Thoracic aorta (tissue), 2 donors: Measurements from ENCODE around the gene OSBPL5. TPM values are rescaled to one million over a fixed set of nuclear protein-coding genes. Genes with fewer than 3 reads are reported as not detected.

Experiments
- ATAC-seq: fragments of 150-250 bp; one replicate; pipeline ENCODE4 v1.8.0; 2017; ENCODE audit warnings: low read depth; ENCODE audit not compliant: insufficient number of reproducible peaks, low FRiP score
- DNase-seq: peaks from one replicate; pipeline ENCODE4 v3.0.0-alpha.2; 2020; ENCODE audit warnings: low spot score
- H3K27ac ChIP-seq, 2 donors: fragments of 200-600 bp; sonication (generic); 1 replicate in 1 of 2; 2 replicates in 1 of 2; pipeline ENCODE4 v1.5.1; 2016; ENCODE audit warnings: mild to moderate bottlenecking in 2 of 2, moderate library complexity in 2 of 2
- H3K27me3 ChIP-seq: fragments of 200-600 bp; sonication (generic); replicated peaks from 2 replicates; pipeline ENCODE4 v1.6.0; 2016; ENCODE audit warnings: mild to moderate bottlenecking; ENCODE audit not compliant: insufficient read depth
- H3K36me3 ChIP-seq: fragments of 200-600 bp; sonication (generic); one replicate; pipeline ENCODE4 v1.5.1; 2016
- H3K4me1 ChIP-seq, 2 donors: fragments of 200-600 bp; sonication (generic); 1 replicate in 1 of 2; 2 replicates in 1 of 2; pipeline versions ENCODE4 v1.5.1 to v1.6.0; 2016; ENCODE audit warnings: low read depth in 2 of 2, mild to moderate bottlenecking in 1 of 2; ENCODE audit not compliant: control insufficient read depth in 1 of 2
- H3K4me3 ChIP-seq: fragments of 200-600 bp; sonication (generic); 2 replicates; pipeline ENCODE4 v1.5.1; 2016; ENCODE audit warnings: mild to moderate bottlenecking
- H3K9me3 ChIP-seq: fragments of 200-600 bp; sonication (generic); 2 replicates; pipeline ENCODE4 v1.5.1; 2016
- CTCF ChIP-seq: fragments of 200-600 bp; sonication (generic); IDR thresholded peaks from one replicate; pipeline ENCODE4 v1.5.1; 2019; ENCODE audit warnings: antibody characterized with exemption
- total RNA-seq, 2 donors: library from RNA; depleted of rRNA; stranded (reverse); fragments of >200 nt; gene quantifications; one replicate each; pipeline versions ENCODE4 v1.1.0 to v1.2.3, GENCODE V29; 2016

OSBPL5 gene
- total RNA-seq, 2 donors from 2014 or later = 99.9 to 121 TPM

GRCh38 chr11:3140291-3140603, 24.9 kb downstream of the OSBPL5 start:
- Histone ChIP-seq H3K4me3 (no peak overlapping the region), H3K27me3 (no peaks in the 10 kb centered on the region), H3K4me1 (peaks cover 0 to 42% of the 10 kb centered on the region in 2 donors), H3K27ac (no peak overlapping the region), H3K36me3 (peaks cover 3% of the 10 kb centered on the region), H3K9me3 (no peaks in the 10 kb centered on the region)
- DNase-seq = no peak
- no peak for ATAC-seq
- TF ChIP-seq CTCF = no peak

- Histone ChIP-seq H3K4me3 (no peak overlapping the region), H3K4me1 (peaks cover 0 to 42% of the 10 kb centered on the region in 2 donors)
Observed at GRCh38 chr11:3139481-3140290, 25.4 kb downstream of the OSBPL5 start.

GRCh38 chr11:3139086-3139440, 26.0 kb downstream of the OSBPL5 start:
- peaks cover 3% of the 10 kb centered on the region for H3K36me3 ChIP-seq
- ATAC-seq (no peak), DNase-seq (no peak)
- H3K4me1 ChIP-seq = peaks cover 0 to 45% of the 10 kb centered on the region in 2 donors
- no peaks in the 10 kb centered on the region for H3K27me3 ChIP-seq
- no peak overlapping the region for H3K4me3 ChIP-seq
- TF ChIP-seq CTCF = no peak
- H3K9me3 ChIP-seq = no peaks in the 10 kb centered on the region
- no peak overlapping the region for H3K27ac ChIP-seq

More at GRCh38 chr11:3139481-3140290, 25.4 kb downstream of the OSBPL5 start:
- no peaks in the 10 kb centered on the region for H3K27me3 ChIP-seq
- DNase-seq (no peak), ATAC-seq (no peak)
- H3K36me3 ChIP-seq = peaks cover 3% of the 10 kb centered on the region
- no peak overlapping the region for H3K27ac ChIP-seq
- H3K9me3 ChIP-seq = no peaks in the 10 kb centered on the region
- TF ChIP-seq CTCF = no peak

GRCh38 chr11:3138178-3139085, 26.7 kb downstream of the OSBPL5 start:
- Histone ChIP-seq H3K27me3 (no peaks in the 10 kb centered on the region), H3K4me3 (no peak overlapping the region), H3K36me3 (peaks cover 3% of the 10 kb centered on the region), H3K27ac (no peak overlapping the region), H3K4me1 (peaks cover 0 to 45% of the 10 kb centered on the region in 2 donors), H3K9me3 (no peaks in the 10 kb centered on the region)
- no peak for TF ChIP-seq CTCF
- no peak for DNase-seq
- ATAC-seq = no peak

GRCh38 chr11:3137486-3138177, 27.5 kb downstream of the OSBPL5 start:
- no peak overlapping the region for H3K27ac ChIP-seq
- DNase-seq = no peak
- peaks cover 0 to 45% of the 10 kb centered on the region in 2 donors for H3K4me1 ChIP-seq
- no peaks in the 10 kb centered on the region for H3K27me3 ChIP-seq
- TF ChIP-seq CTCF = no peak
- peaks cover 2% of the 10 kb centered on the region for H3K36me3 ChIP-seq
- no peak for ATAC-seq
- H3K9me3 ChIP-seq = no peaks in the 10 kb centered on the region
- no peak overlapping the region for H3K4me3 ChIP-seq
